ENCODE measurements around the gene KRT5.

DNA sequence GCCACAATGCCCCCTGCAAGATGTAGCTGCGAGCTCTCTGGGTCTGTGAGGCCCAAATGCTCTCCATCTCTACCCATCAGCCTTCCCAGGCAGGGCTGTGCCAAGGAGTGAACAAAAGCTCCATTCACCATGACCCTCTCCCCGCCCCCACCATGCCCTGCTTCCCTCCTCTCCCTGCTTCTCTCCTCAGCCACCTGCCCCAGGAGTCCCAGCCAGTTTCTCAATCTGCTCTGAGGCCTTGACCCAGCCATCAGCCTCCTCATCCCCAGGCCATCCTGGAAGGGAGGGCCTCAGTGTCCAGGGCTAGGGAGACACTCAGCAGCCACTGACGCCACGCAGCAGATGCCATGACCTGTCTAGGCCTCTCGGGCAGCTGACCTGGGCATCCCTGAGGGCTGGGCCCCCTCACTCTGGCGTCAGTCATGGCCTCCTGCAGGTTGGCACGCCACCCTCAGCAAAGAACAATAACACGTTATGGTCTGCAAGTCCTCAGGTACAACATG lies 8.5 kb upstream of the KRT5 start:
- TF ChIP-seq, protein P1, sequence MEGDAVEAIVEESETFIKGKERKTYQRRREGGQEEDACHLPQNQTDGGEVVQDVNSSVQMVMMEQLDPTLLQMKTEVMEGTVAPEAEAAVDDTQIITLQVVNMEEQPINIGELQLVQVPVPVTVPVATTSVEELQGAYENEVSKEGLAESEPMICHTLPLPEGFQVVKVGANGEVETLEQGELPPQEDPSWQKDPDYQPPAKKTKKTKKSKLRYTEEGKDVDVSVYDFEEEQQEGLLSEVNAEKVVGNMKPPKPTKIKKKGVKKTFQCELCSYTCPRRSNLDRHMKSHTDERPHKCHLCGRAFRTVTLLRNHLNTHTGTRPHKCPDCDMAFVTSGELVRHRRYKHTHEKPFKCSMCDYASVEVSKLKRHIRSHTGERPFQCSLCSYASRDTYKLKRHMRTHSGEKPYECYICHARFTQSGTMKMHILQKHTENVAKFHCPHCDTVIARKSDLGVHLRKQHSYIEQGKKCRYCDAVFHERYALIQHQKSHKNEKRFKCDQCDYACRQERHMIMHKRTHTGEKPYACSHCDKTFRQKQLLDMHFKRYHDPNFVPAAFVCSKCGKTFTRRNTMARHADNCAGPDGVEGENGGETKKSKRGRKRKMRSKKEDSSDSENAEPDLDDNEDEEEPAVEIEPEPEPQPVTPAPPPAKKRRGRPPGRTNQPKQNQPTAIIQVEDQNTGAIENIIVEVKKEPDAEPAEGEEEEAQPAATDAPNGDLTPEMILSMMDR (IDR thresholded peaks at IDR 0.05; ENCODE audit: low read depth, low read length, missing input control) = no peak
- no peak for TF ChIP-seq JUND (IDR thresholded peaks at IDR 0.05)

Data from liver (tissue), 3 donors.